WTC11 (cell line): Measurements from ENCODE around the gene MYOCOS. TPM values are rescaled to one million over a fixed set of nuclear protein-coding genes. Genes with fewer than 3 reads are reported as not detected.

Experiments used
- ATAC-seq: fragments of 200-7000 bp; cut with Tn5 transposase; 2 replicates; pipeline ENCODE4 v1.10.0; 2021; ENCODE audit warnings: mild to moderate bottlenecking, moderate library complexity
- CTCF ChIA-PET: fragments of 300-600 bp; sonication (Branson Sonifier 250); formaldehyde crosslinking; loops from one replicate; lab custom pipeline; 2021; ENCODE audit warnings: antibody characterized with exemption; lab: Charles Lee
- POLR2A ChIA-PET: fragments of 350-600 bp; sonication (Branson Sonifier 250); formaldehyde crosslinking; loops from one replicate; lab custom pipeline; 2021; ENCODE audit warnings: antibody characterized with exemption; lab: Charles Lee
- DNase-seq: peaks from one replicate; pipeline ENCODE4 v3.0.0; 2021; ENCODE audit warnings: low spot score
- H3K27ac Mint-ChIP-seq: 2 replicates; pipeline ENCODE4 v1.8.0; 2021; ENCODE audit warnings: mixed read lengths
- H3K27me3 Mint-ChIP-seq: 2 replicates; pipeline ENCODE4 v1.8.0; 2021; ENCODE audit warnings: low read depth, mild to moderate bottlenecking, moderate library complexity, mixed read lengths
- H3K36me3 Mint-ChIP-seq: 2 replicates; pipeline ENCODE4 v1.8.0; 2021; ENCODE audit warnings: mixed read lengths
- H3K4me1 Mint-ChIP-seq: 2 replicates; pipeline ENCODE4 v1.8.0; 2022; ENCODE audit warnings: mixed read lengths
- H3K4me3 Mint-ChIP-seq: 2 replicates; pipeline ENCODE4 v1.8.0; 2021; ENCODE audit warnings: mild to moderate bottlenecking, moderate library complexity, mixed read lengths
- H3K9me3 Mint-ChIP-seq: 2 replicates; pipeline ENCODE4 v1.8.0; 2021; ENCODE audit warnings: mixed read lengths
- CREM ChIP-seq: sonication (generic); formaldehyde crosslinking; IDR thresholded peaks from 2 replicates; pipeline ENCODE4 v1.8.1; 2022; ENCODE audit warnings: mild to moderate bottlenecking, missing genetic modification reagents, moderate library complexity
- E2F1 ChIP-seq: sonication (generic); formaldehyde crosslinking; IDR thresholded peaks from 2 replicates; pipeline ENCODE4 v1.8.0; 2022; ENCODE audit warnings: mild to moderate bottlenecking, missing genetic modification reagents
- E2F5 ChIP-seq: sonication (generic); formaldehyde crosslinking; IDR thresholded peaks from 2 replicates; pipeline ENCODE4 v1.8.1; 2022; ENCODE audit warnings: mild to moderate bottlenecking, moderate library complexity, missing genetic modification reagents
- ELF4 ChIP-seq: sonication (generic); formaldehyde crosslinking; IDR thresholded peaks from 2 replicates; pipeline ENCODE4 v1.8.1; 2022; ENCODE audit warnings: low read depth, mild to moderate bottlenecking, moderate library complexity, missing genetic modification reagents
- EMX1 ChIP-seq: fragments of 250-450 bp; sonication (Bioruptor Pico); IDR thresholded peaks from 2 replicates; pipeline ENCODE4 v1.8.0; 2021; ENCODE audit warnings: mild to moderate bottlenecking
- ESRRA ChIP-seq: sonication (generic); formaldehyde crosslinking; IDR thresholded peaks from 2 replicates; pipeline ENCODE4 v1.8.1; 2022; ENCODE audit warnings: mild to moderate bottlenecking, missing genetic modification reagents, borderline replicate concordance
- FOXK1 ChIP-seq: sonication (generic); formaldehyde crosslinking; IDR thresholded peaks from 2 replicates; pipeline ENCODE4 v1.8.0; 2022; ENCODE audit warnings: mild to moderate bottlenecking, moderate library complexity, missing genetic modification reagents
- GRHL2 ChIP-seq: fragments of 250-450 bp; sonication (Bioruptor Pico); IDR thresholded peaks from 2 replicates; pipeline ENCODE4 v1.8.0; 2022; ENCODE audit warnings: mild to moderate bottlenecking, moderate library complexity; ENCODE audit not compliant: insufficient replicate concordance, severe bottlenecking
- GTF2I ChIP-seq: fragments of 250-450 bp; sonication (Bioruptor Pico); conservative IDR thresholded peaks from 2 replicates; pipeline ENCODE4 v1.4.0; 2021; ENCODE audit warnings: mild to moderate bottlenecking
- HMGA2 ChIP-seq: fragments of 250-450 bp; sonication (Bioruptor Pico); IDR thresholded peaks from 2 replicates; pipeline ENCODE4 v1.4.0; 2021; ENCODE audit warnings: mild to moderate bottlenecking, moderate library complexity
- IRF1 ChIP-seq: sonication (generic); formaldehyde crosslinking; IDR thresholded peaks from 2 replicates; pipeline ENCODE4 v1.8.0; 2023; ENCODE audit warnings: missing genetic modification reagents
- MLX ChIP-seq: sonication (generic); formaldehyde crosslinking; IDR thresholded peaks from 2 replicates; pipeline ENCODE4 v1.8.1; 2023; ENCODE audit warnings: mild to moderate bottlenecking, missing genetic modification reagents, moderate library complexity
- MXD4 ChIP-seq: fragments of 250-450 bp; sonication (Bioruptor Pico); IDR thresholded peaks from 2 replicates; pipeline ENCODE4 v1.8.0; 2021; ENCODE audit warnings: mild to moderate bottlenecking, moderate library complexity, borderline replicate concordance
- NFE2L1 ChIP-seq: sonication (generic); formaldehyde crosslinking; IDR thresholded peaks from 2 replicates; pipeline ENCODE4 v1.8.1; 2023; ENCODE audit warnings: missing genetic modification reagents
- PRDM15 ChIP-seq: sonication (generic); formaldehyde crosslinking; IDR thresholded peaks from 2 replicates; pipeline ENCODE4 v1.8.0; 2022; ENCODE audit warnings: missing genetic modification reagents
- PRRX2 ChIP-seq: fragments of 250-450 bp; sonication (Bioruptor Pico); IDR thresholded peaks from 2 replicates; pipeline ENCODE4 v1.8.0; 2021; ENCODE audit warnings: mild to moderate bottlenecking
- SMAD4 ChIP-seq: sonication (generic); formaldehyde crosslinking; IDR thresholded peaks from 2 replicates; pipeline ENCODE4 v1.8.0; 2022; ENCODE audit warnings: mild to moderate bottlenecking, missing genetic modification reagents
- TEAD4 ChIP-seq: sonication (generic); formaldehyde crosslinking; IDR thresholded peaks from 2 replicates; pipeline ENCODE4 v1.8.0; 2022; ENCODE audit warnings: mild to moderate bottlenecking, missing genetic modification reagents
- USF2 ChIP-seq: sonication (generic); formaldehyde crosslinking; IDR thresholded peaks from 2 replicates; pipeline ENCODE4 v1.8.1; 2023; ENCODE audit warnings: mild to moderate bottlenecking, missing genetic modification reagents, moderate library complexity
- ZNF138 ChIP-seq: sonication (generic); formaldehyde crosslinking; conservative IDR thresholded peaks from 2 replicates; pipeline ENCODE4 v1.8.1; 2022; ENCODE audit warnings: mild to moderate bottlenecking, moderate library complexity, missing genetic modification reagents
- ZNF232 ChIP-seq: sonication (generic); formaldehyde crosslinking; IDR thresholded peaks from 2 replicates; pipeline ENCODE4 v1.8.0; 2022; ENCODE audit warnings: mild to moderate bottlenecking, missing genetic modification reagents
- ZNF317 ChIP-seq: sonication (generic); formaldehyde crosslinking; IDR thresholded peaks from 2 replicates; pipeline ENCODE4 v1.8.1; 2023; ENCODE audit warnings: low read depth, mild to moderate bottlenecking, moderate library complexity, missing genetic modification reagents, borderline replicate concordance
- ZNF512 ChIP-seq: sonication (generic); formaldehyde crosslinking; IDR thresholded peaks from 2 replicates; pipeline ENCODE4 v1.8.1; 2022; ENCODE audit warnings: missing genetic modification reagents, borderline replicate concordance
- total RNA-seq: library from RNA; stranded (reverse); gene quantifications from 3 replicates; pipeline ENCODE4 v1.2.3, GENCODE V29; 2021

The MYOCOS gene
- total RNA-seq, 1 experiment from 2014 or later = not detected

GRCh38 chr1:171628225-171628624, 6.2 kb downstream of the MYOCOS start:
- no peak overlapping the region for H3K4me3 Mint-ChIP-seq
- ChIA-PET POLR2A (no interaction called here), CTCF (no interaction called here)
- H3K27me3 Mint-ChIP-seq = peaks cover 3% of the 10 kb centered on the region; the same call in 1 of the 2 replicates
- no peak overlapping the region for H3K27ac Mint-ChIP-seq
- DNase-seq (no peak), ATAC-seq (no peak)
- H3K9me3 Mint-ChIP-seq = peaks cover 19% of the 10 kb centered on the region
- H3K36me3 Mint-ChIP-seq = no peaks in the 10 kb centered on the region
- TF ChIP-seq MXD4 (CRISPR knock-in tag) (no peak), GTF2I (CRISPR knock-in tag) (no peak), ELF4 (CRISPR knock-in tag) (no peak), MLX (no peak), ZNF138 (no peak), PRDM15 (CRISPR knock-in tag) (no peak)
- TF ChIP-seq, all 79 proteins: peak for 0
- 0 out of 2 replicates have a peak, but pooled peaks cover 7% of the 10 kb centered on the region for H3K4me1 Mint-ChIP-seq

GRCh38 chr1:171635661-171636060, 13.6 kb downstream of the MYOCOS start:
- CTCF ChIA-PET = interaction anchor here (0.6 to 1.7 kb wide), 2 partner anchors 9 to 165 kb away, joined by 3 to 8 read pairs; no protein-coding TSS in a partner anchor
- Mint-ChIP-seq H3K9me3 (peaks cover 10% of the 10 kb centered on the region), H3K36me3 (no peaks in the 10 kb centered on the region), H3K27me3 (peaks cover 3% of the 10 kb centered on the region; the same call in 1 of the 2 replicates), H3K27ac (no peak overlapping the region), H3K4me1 (peaks cover 12% of the 10 kb centered on the region), H3K4me3 (no peak overlapping the region)
- no peak for DNase-seq
- TF ChIP-seq ZNF512 (CRISPR knock-in tag) (no peak), ZNF232 (CRISPR knock-in tag) (no peak), ZNF317 (CRISPR knock-in tag) (no peak), ESRRA (CRISPR knock-in tag) (no peak), HMGA2 (CRISPR knock-in tag) (no peak), GRHL2 (no peak), IRF1 (CRISPR knock-in tag) (no peak), SMAD4 (CRISPR knock-in tag) (no peak), CREM (CRISPR knock-in tag) (no peak), FOXK1 (CRISPR knock-in tag) (no peak), NFE2L1 (no peak), E2F5 (CRISPR knock-in tag) (no peak), PRRX2 (CRISPR knock-in tag) (no peak), TEAD4 (no peak), USF2 (CRISPR knock-in tag) (no peak), EMX1 (no peak), E2F1 (no peak)
- no peak for ATAC-seq
- POLR2A ChIA-PET = no interaction called here
